Measurements from ENCODE around the gene ADISSP.

ADISSP gene

GRCh38 chr20:3707508-3707899 lies 60.0 kb downstream of the ADISSP start:
- H3K9me3 ChIP-seq (ENCODE audit: control insufficient read depth, insufficient read depth, low read depth, low read length), result no peaks in the 10 kb centered on the region
- H3K27ac ChIP-seq (ENCODE audit: low read depth, low read length), result no peak overlapping the region
- H3K4me1 ChIP-seq (ENCODE audit: control insufficient read depth, insufficient read depth, low read length), result 0 out of 2 replicates have a peak, but pooled peaks cover 6% of the 10 kb centered on the region
- no peaks in the 10 kb centered on the region for H3K36me3 ChIP-seq (ENCODE audit: control insufficient read depth, insufficient read depth, low read length)
- no peak overlapping the region for H3K4me3 ChIP-seq (ENCODE audit: low read depth, low read length)
- H3K27me3 ChIP-seq (ENCODE audit: control insufficient read depth, insufficient read depth, low read length), result no peaks in the 10 kb centered on the region
- no peak overlapping the region for H3K9ac ChIP-seq (ENCODE audit: low read length)

DNA sequence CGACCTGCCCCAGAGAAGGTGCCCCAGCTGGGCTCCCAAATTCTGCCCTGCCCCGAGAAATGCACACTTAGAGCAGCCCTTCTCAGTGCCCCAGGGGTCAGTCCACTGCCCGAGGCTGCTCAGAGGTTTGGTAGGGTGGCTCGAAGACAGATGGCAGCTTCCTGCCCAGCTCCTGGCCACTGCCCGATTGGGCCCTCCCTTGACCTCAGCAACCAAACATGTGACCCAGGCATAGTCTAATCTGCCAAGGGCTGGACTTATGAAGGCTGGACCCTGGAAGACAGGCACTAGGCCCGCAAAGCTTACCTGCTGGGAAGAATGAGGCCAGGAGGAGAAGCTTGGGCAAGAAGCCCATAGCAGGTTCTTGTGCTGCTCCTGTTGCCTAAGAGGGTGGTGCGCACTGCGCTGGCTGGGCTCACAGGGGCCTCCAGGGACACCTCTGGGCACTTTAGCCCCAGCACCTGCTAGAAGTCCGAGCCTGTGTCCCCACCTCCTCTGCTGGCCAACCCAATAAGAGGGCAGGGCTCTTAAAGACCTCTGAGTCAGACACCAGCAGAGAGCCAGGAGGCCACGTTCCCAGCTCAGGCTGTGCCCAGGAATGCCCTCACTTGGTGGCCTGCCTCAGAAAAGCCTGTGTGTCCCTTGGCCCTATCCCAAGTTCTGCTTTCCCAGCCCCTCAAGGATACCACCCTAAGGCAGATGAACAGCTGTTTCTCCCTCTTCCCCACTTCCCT lies 60.6 kb downstream of the ADISSP start:
- Histone ChIP-seq H3K4me3 (ENCODE audit: low read depth, low read length) (no peak overlapping the region), H3K4me1 (ENCODE audit: control insufficient read depth, insufficient read depth, low read length) (0 out of 2 replicates have a peak, but pooled peaks cover 6% of the 10 kb centered on the region)

GRCh38 chr20:3705970-3706739 lies 61.4 kb downstream of the ADISSP start:
- no peaks in the 10 kb centered on the region for H3K9me3 ChIP-seq (ENCODE audit: control insufficient read depth, insufficient read depth, low read depth, low read length)
- no peak overlapping the region for H3K9ac ChIP-seq (ENCODE audit: low read length)
- no peak overlapping the region for H3K4me3 ChIP-seq (ENCODE audit: low read depth, low read length)

More for the DNA sequence above, 60.6 kb downstream of the ADISSP start:
- Histone ChIP-seq H3K9ac (ENCODE audit: low read length) (no peak overlapping the region), H3K36me3 (ENCODE audit: control insufficient read depth, insufficient read depth, low read length) (no peaks in the 10 kb centered on the region), H3K27ac (ENCODE audit: low read depth, low read length) (no peak overlapping the region), H3K9me3 (ENCODE audit: control insufficient read depth, insufficient read depth, low read depth, low read length) (no peaks in the 10 kb centered on the region), H3K27me3 (ENCODE audit: control insufficient read depth, insufficient read depth, low read length) (no peaks in the 10 kb centered on the region; the same call in 1 of the 2 replicates)

GRCh38 chr20:3705491-3705969 lies 62.0 kb downstream of the ADISSP start:
- Histone ChIP-seq H3K4me3 (ENCODE audit: low read depth, low read length) (no peak overlapping the region), H3K27ac (ENCODE audit: low read depth, low read length) (no peak overlapping the region), H3K9me3 (ENCODE audit: control insufficient read depth, insufficient read depth, low read depth, low read length) (no peaks in the 10 kb centered on the region), H3K9ac (ENCODE audit: low read length) (no peak overlapping the region), H3K4me1 (ENCODE audit: control insufficient read depth, insufficient read depth, low read length) (0 out of 2 replicates have a peak, but pooled peaks cover 3% of the 10 kb centered on the region), H3K36me3 (ENCODE audit: control insufficient read depth, insufficient read depth, low read length) (no peaks in the 10 kb centered on the region), H3K27me3 (ENCODE audit: control insufficient read depth, insufficient read depth, low read length) (no peaks in the 10 kb centered on the region; the same call in 1 of the 2 replicates)

More at GRCh38 chr20:3705970-3706739, 61.4 kb downstream of the ADISSP start:
- Histone ChIP-seq H3K27ac (ENCODE audit: low read depth, low read length) (no peak overlapping the region), H3K4me1 (ENCODE audit: control insufficient read depth, insufficient read depth, low read length) (0 out of 2 replicates have a peak, but pooled peaks cover 6% of the 10 kb centered on the region), H3K36me3 (ENCODE audit: control insufficient read depth, insufficient read depth, low read length) (no peaks in the 10 kb centered on the region), H3K27me3 (ENCODE audit: control insufficient read depth, insufficient read depth, low read length) (no peaks in the 10 kb centered on the region; the same call in 1 of the 2 replicates)

GRCh38 chr20:3704087-3704486 lies 63.5 kb downstream of the ADISSP start:
- Histone ChIP-seq H3K27me3 (ENCODE audit: control insufficient read depth, insufficient read depth, low read length) (no peaks in the 10 kb centered on the region; the same call in 1 of the 2 replicates), H3K27ac (ENCODE audit: low read depth, low read length) (no peak overlapping the region), H3K4me1 (ENCODE audit: control insufficient read depth, insufficient read depth, low read length) (no peaks in the 10 kb centered on the region), H3K9ac (ENCODE audit: low read length) (no peak overlapping the region), H3K9me3 (ENCODE audit: control insufficient read depth, insufficient read depth, low read depth, low read length) (no peaks in the 10 kb centered on the region), H3K36me3 (ENCODE audit: control insufficient read depth, insufficient read depth, low read length) (no peaks in the 10 kb centered on the region), H3K4me3 (ENCODE audit: low read depth, low read length) (no peak overlapping the region)

All from HUES6 (cell line).